Endothelial cell of umbilical vein (primary cell): ENCODE results near the gene FBXO45. TPM values are rescaled to one million over a fixed set of nuclear protein-coding genes. Genes with fewer than 3 reads are reported as not detected.
A peak's percentile ranks its signal among the peaks of the same experiment; 100 is the strongest.

Experiments
- BruUV-seq: library from RNA; stranded (reverse); fragments of 400-500 nt; replicated peaks from 2 replicates; lab custom pipeline; 2021; lab: Mats Ljungman, UMichigan
- CTCF ChIA-PET: fragments of 300-600, 350-600 bp; sonication (Branson Sonifier 250); formaldehyde crosslinking; loops from one replicate; lab custom pipeline; 2021; ENCODE audit warnings: antibody characterized with exemption, inconsistent platforms; lab: Charles Lee
- POLR2A ChIA-PET: fragments of 300-600, 350-600 bp; sonication (Branson Sonifier 250); formaldehyde crosslinking; loops from one replicate; lab custom pipeline; 2021; ENCODE audit warnings: antibody characterized with exemption, inconsistent platforms; lab: Charles Lee
- DNase-seq: peaks from one replicate; pipeline ENCODE4 v3.0.0-alpha.2; 2011; ENCODE audit warnings: low read depth, low spot score
- FAIRE-seq: peaks from 2 replicates; lab custom pipeline; 2011; peaks lifted over from hg19 to GRCh38; lab: Jason Lieb, UNC
- H2AFZ ChIP-seq: 2 replicates; pipeline ENCODE4 v1.6.0; 2012; ENCODE audit warnings: low read depth, low read length, control low read depth, inconsistent platforms
- H3K27ac ChIP-seq: 2 replicates; pipeline ENCODE4 v1.5.1; 2011; ENCODE audit warnings: low read depth, mild to moderate bottlenecking, control low read depth, low read length, moderate library complexity; ENCODE audit not compliant: insufficient read depth
- H3K27me3 ChIP-seq, 2 experiments: 2 replicates each; pipeline versions ENCODE4 v1.6.0 to v1.6.1; 2011; ENCODE audit warnings: low read length in 2 of 2, mixed read lengths in 1 of 2; ENCODE audit not compliant: control insufficient read depth in 2 of 2, insufficient read depth in 2 of 2
- H3K36me3 ChIP-seq, 2 experiments: 2 replicates in 1 of 2; 3 replicates in 1 of 2; pipeline ENCODE4 v1.5.1; 2011; ENCODE audit warnings: low read length in 2 of 2, mild to moderate bottlenecking in 1 of 2, moderate library complexity in 1 of 2; ENCODE audit not compliant: control insufficient read depth in 2 of 2, insufficient read depth in 2 of 2; ENCODE audit errors: extremely low read depth in 1 of 2
- H3K4me1 ChIP-seq: 3 replicates; pipeline ENCODE4 v1.5.1; 2011; ENCODE audit warnings: mild to moderate bottlenecking, low read length; ENCODE audit not compliant: control insufficient read depth, insufficient read depth; ENCODE audit errors: extremely low read depth
- H3K4me2 ChIP-seq: 2 replicates; pipeline ENCODE4 v1.6.1; 2011; ENCODE audit warnings: low read length, control low read depth, mixed read lengths; ENCODE audit not compliant: insufficient read depth
- H3K4me3 ChIP-seq, 3 experiments: fragments of 200-600 bp in 1 of 3; sonication (generic), shearing (Covaris generic) in 1 of 3; replicated peaks in 1 of 3; 2 replicates each; pipeline ENCODE4 v1.5.1; 2011 to 2016; ENCODE audit warnings: control low read depth in 3 of 3, low read length in 3 of 3, mild to moderate bottlenecking in 2 of 3, inconsistent platforms in 1 of 3, low read depth in 1 of 3, moderate library complexity in 1 of 3; ENCODE audit not compliant: insufficient read depth in 1 of 3
- H3K79me2 ChIP-seq: 2 replicates; pipeline ENCODE4 v1.6.0; 2012; ENCODE audit warnings: low read length, inconsistent platforms; ENCODE audit not compliant: control insufficient read depth, insufficient read depth
- H3K9ac ChIP-seq: replicated peaks from 2 replicates; pipeline ENCODE3; 2011; ENCODE audit warnings: low read length, control low read depth; ENCODE audit not compliant: insufficient read depth; ENCODE audit errors: extremely low read depth
- H3K9me1 ChIP-seq: replicated peaks from 3 replicates; pipeline ENCODE4 v1.6.0; 2011; ENCODE audit warnings: mild to moderate bottlenecking, low read length; ENCODE audit not compliant: control insufficient read depth, insufficient read depth; ENCODE audit errors: extremely low read depth
- H3K9me3 ChIP-seq: replicated peaks from 2 replicates; pipeline ENCODE4 v1.5.1; 2012; ENCODE audit warnings: low read length, inconsistent platforms; ENCODE audit not compliant: control insufficient read depth, insufficient read depth
- H4K20me1 ChIP-seq: replicated peaks from 2 replicates; pipeline ENCODE3; 2011; ENCODE audit warnings: mild to moderate bottlenecking, low read length; ENCODE audit not compliant: control insufficient read depth, insufficient read depth; ENCODE audit errors: extremely low read depth
- CTCF ChIP-seq, 2 donors: IDR thresholded peaks; 1 replicate in 1 of 2; 2 replicates in 1 of 2; pipeline ENCODE4 v1.5.1; 2011; ENCODE audit warnings: low read length in 2 of 2, mild to moderate bottlenecking in 2 of 2, moderate library complexity in 2 of 2, control low read depth in 1 of 2, inconsistent platforms in 1 of 2, low read depth in 1 of 2; ENCODE audit not compliant: insufficient read depth in 1 of 2; ENCODE audit errors: extremely low read depth in 1 of 2
- EZH2 ChIP-seq: IDR thresholded peaks from 2 replicates; pipeline ENCODE4 v1.6.1; 2012; ENCODE audit warnings: borderline replicate concordance, low read depth, mild to moderate bottlenecking, moderate library complexity, low read length, inconsistent platforms; ENCODE audit not compliant: severe bottlenecking
- GATA2 ChIP-seq: IDR thresholded peaks from 2 replicates; pipeline ENCODE4 v1.7.0; 2011; ENCODE audit warnings: low read depth, mild to moderate bottlenecking, moderate library complexity, mixed read lengths, low read length; ENCODE audit not compliant: insufficient read length, insufficient read depth
- JUN ChIP-seq: IDR thresholded peaks from 2 replicates; pipeline ENCODE4 v1.6.1; 2011; ENCODE audit warnings: borderline replicate concordance, low read depth; ENCODE audit not compliant: insufficient read length, insufficient read depth
- MYC ChIP-seq: IDR thresholded peaks from one replicate; pipeline ENCODE4 v1.6.1; 2011; ENCODE audit warnings: mild to moderate bottlenecking, low read depth, low read length
- POLR2A ChIP-seq: IDR thresholded peaks from 2 replicates; pipeline ENCODE4 v1.6.1; 2012; ENCODE audit warnings: low read depth, mild to moderate bottlenecking, control low read depth, low read length
- POLR2AphosphoS5 ChIP-seq: IDR thresholded peaks from 2 replicates; pipeline ENCODE4 v1.6.1; 2012; ENCODE audit warnings: low read depth, mild to moderate bottlenecking, control low read depth, low read length, moderate library complexity; ENCODE audit not compliant: insufficient read depth
- dilution Hi-C: fragments of 300-500 bp; cut with MboI; formaldehyde crosslinking; loops from one replicate; pipeline ENCODE4 v1.15.0; 2019; ENCODE audit warnings: low sequenced_read_pairs; ENCODE audit not compliant: extremely low pct_ligation_motif_present
- intact Hi-C: fragments of 100-400 bp; cut with micrococcal nuclease; formaldehyde crosslinking; loops from one replicate; pipeline ENCODE4 v1.10.0; 2022
- polyA plus RNA-seq, 4 experiments: library from polyadenylated mRNA; depleted of rRNA in 3 of 4; stranded (reverse) in 3 of 4; unstranded in 1 of 4; fragments of >200 nt; gene quantifications; 2 replicates each; pipeline versions ENCODE4 v1.2.1 to v1.2.3, GENCODE V29; 2011 to 2012; ENCODE audit warnings: missing spikeins in 1 of 4
- total RNA-seq: library from RNA; stranded (reverse); gene quantifications from 2 replicates; pipeline ENCODE4 v1.2.3, GENCODE V29; 2021
- TF ChIP-seq, protein P1 (sequence below): IDR thresholded peaks from 2 replicates; pipeline ENCODE4 v1.6.1; 2011; ENCODE audit not compliant: insufficient read depth, insufficient read length

Gene FBXO45
- total and polyA plus RNA-seq, 2 donors (not counting 3 experiments of a cell fraction or from before 2014, with no cell fraction given) = 3.5 to 12.4 TPM

- H4K20me1 ChIP-seq = no peaks in the 10 kb centered on the region
- H3K4me1 ChIP-seq = peaks cover 8% of the 10 kb centered on the region
- H3K4me3 ChIP-seq = no peak overlapping the region
- BruUV-seq = no TSS peak
- CTCF ChIA-PET = no interaction called here
- H3K9me1 ChIP-seq = no peaks in the 10 kb centered on the region
- H3K9me3 ChIP-seq = no peaks in the 10 kb centered on the region
- no peaks in the 10 kb centered on the region for H3K36me3 ChIP-seq
- H3K27ac ChIP-seq = no peak overlapping the region
- dilution Hi-C loops = no loop called here
- H3K27me3 ChIP-seq = no peaks in the 10 kb centered on the region
- H2AFZ ChIP-seq = no peak overlapping the region
- H3K4me2 ChIP-seq = no peak overlapping the region
- H3K79me2 ChIP-seq = no peaks in the 10 kb centered on the region
- no peak for FAIRE-seq
- POLR2A ChIA-PET = no interaction called here
- no peak for TF ChIP-seq MYC
- TF ChIP-seq CTCF (IDR thresholded peaks at IDR 0.05; ENCODE audit: extremely low read depth in 1 of 2, insufficient read depth in 1 of 2, low read depth in 1 of 2, low read length in 2 of 2) = no peak
- TF ChIP-seq POLR2A = no peak
- no peak for TF ChIP-seq JUN
- no peak for TF ChIP-seq GATA2
- intact Hi-C loops = no loop called here
- no peak overlapping the region for H3K9ac ChIP-seq
- DNase-seq = no peak
Measured at GRCh38 chr3:196531418-196531817, 37.0 kb upstream of the FBXO45 start.

DNA sequence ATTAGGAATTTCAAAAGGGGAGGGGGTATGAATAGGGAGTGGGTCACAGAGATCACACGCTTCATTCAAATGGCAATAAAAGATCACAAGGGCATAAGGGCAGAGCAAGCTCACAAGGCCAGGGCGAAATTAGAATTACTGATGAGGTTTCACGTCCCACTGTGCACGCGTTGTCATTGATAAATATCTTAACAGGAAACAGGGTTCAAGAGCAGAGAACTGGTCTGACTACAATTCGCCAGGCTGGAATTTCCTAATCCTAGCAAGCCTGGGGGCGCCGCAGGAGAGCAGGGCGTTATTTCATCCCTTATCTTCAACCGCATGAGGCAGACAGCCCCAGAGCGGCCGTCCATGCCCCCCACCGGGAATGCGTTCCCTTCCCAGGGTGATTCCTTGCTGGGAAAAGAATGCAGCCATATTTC, 35.2 kb upstream of the FBXO45 start:
- no peak for TF ChIP-seq POLR2AphosphoS5
- peak; percentile 31 for TF ChIP-seq GATA2
- no peak for TF ChIP-seq POLR2A
- TF ChIP-seq, protein P1, sequence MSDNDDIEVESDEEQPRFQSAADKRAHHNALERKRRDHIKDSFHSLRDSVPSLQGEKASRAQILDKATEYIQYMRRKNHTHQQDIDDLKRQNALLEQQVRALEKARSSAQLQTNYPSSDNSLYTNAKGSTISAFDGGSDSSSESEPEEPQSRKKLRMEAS = no peak
- TF ChIP-seq EZH2 = no peak
- TF ChIP-seq JUN = no peak
- TF ChIP-seq MYC = no peak
- intact Hi-C loops = no loop called here
- ChIA-PET CTCF (no interaction called here), POLR2A (no interaction called here)
- FAIRE-seq = peak; percentile 37
- Histone ChIP-seq H3K4me1 (peaks cover 8% of the 10 kb centered on the region), H3K27me3 (no peaks in the 10 kb centered on the region), H3K9me1 (no peaks in the 10 kb centered on the region), H3K9me3 (no peaks in the 10 kb centered on the region), H3K4me2 (no peak overlapping the region), H4K20me1 (no peaks in the 10 kb centered on the region), H3K79me2 (no peaks in the 10 kb centered on the region), H2AFZ (peak overlapping the region; percentile 44), H3K27ac (peak overlapping the region; percentile 22), H3K9ac (no peak overlapping the region), H3K36me3 (no peaks in the 10 kb centered on the region), H3K4me3 (no peak overlapping the region)
- BruUV-seq = no TSS peak
- DNase-seq = no peak
- dilution Hi-C loops = no loop called here
